ENCODE measurements around the gene SLC39A10.
"Not testable (repeated sequence)": the region's sequence is repeated elsewhere in the genome, so short reads cannot be mapped to it uniquely, and the experiment has no call there.

The SLC39A10 gene, protein sequence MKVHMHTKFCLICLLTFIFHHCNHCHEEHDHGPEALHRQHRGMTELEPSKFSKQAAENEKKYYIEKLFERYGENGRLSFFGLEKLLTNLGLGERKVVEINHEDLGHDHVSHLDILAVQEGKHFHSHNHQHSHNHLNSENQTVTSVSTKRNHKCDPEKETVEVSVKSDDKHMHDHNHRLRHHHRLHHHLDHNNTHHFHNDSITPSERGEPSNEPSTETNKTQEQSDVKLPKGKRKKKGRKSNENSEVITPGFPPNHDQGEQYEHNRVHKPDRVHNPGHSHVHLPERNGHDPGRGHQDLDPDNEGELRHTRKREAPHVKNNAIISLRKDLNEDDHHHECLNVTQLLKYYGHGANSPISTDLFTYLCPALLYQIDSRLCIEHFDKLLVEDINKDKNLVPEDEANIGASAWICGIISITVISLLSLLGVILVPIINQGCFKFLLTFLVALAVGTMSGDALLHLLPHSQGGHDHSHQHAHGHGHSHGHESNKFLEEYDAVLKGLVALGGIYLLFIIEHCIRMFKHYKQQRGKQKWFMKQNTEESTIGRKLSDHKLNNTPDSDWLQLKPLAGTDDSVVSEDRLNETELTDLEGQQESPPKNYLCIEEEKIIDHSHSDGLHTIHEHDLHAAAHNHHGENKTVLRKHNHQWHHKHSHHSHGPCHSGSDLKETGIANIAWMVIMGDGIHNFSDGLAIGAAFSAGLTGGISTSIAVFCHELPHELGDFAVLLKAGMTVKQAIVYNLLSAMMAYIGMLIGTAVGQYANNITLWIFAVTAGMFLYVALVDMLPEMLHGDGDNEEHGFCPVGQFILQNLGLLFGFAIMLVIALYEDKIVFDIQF

DNA sequence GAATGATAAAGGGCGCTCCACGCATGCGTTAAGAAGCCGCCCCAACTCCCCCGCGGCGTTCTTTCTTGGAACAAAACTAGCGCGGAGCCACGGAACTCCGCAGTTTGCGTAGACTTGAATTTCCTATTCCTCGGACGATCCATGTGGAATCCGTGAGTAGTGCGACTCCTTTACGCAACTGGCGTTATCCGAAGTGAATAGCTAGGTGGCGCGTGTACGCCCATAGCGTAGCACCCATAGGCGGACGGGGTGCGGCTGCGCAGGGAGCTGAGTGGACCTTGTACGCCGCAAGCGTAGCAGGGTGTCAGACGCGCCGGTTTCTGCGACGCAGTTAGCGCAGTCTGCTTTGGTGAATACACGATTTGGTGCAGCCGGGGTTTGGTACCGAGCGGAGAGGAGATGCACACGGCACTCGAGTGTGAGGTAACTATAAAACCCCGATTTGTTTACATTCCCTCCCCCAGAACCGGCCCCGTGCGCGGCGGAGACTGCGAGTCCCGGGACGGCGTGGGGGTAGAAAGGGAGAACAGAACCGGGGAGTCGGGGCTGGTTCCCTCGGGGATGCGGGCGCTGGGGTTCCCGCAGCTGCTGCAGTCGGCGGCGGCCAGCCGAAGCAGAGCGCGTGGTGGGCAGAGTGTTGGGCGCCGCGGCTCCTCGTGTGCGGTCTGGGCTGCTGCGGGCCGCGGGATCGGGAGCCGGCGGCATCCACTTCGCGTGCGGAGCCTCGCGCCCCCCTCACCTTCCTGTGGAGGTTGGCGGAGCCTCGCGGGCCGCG lies at the start of gene SLC39A10:
TSS of gene SLC39A10 (plus strand) at position 368 of the 775 bp plus-strand sequence. CDS start 22,817 bp downstream, outside the sequence.
- DNase-seq: peak; percentile 99

DNA sequence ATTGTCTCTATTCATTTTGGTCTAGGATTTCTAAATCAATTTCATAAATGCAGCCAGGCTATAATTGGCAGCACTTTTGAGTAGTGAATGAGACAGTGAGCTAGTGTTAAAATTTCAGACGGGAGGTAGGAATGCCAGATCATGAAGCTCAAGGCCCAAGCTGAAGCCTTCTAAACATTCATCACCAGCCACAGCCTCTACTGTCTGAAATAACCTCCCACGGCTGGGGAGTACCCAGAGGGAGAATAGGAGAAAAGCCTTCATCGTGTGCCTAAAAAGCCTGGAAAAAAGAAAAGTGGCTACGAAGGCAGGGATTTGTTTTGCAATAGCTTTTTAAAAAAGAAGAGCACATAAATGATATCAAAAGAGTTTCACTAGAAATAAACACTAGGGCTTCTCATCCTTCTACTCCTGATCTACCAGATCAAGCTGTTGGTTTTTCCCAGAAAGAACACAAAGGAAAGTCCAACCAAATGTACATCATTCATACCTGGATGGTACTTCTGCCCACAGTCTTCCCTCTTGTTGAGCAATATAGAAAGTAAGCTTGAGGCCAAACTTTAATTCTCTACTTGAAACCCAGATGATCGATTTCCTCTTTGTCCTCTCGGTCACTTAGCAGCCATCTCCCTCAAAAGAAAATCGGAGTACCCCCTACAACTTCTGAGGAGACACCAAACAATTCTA lies 48.1 kb upstream of the SLC39A10 start:
- DNase-seq: no peak

DNA sequence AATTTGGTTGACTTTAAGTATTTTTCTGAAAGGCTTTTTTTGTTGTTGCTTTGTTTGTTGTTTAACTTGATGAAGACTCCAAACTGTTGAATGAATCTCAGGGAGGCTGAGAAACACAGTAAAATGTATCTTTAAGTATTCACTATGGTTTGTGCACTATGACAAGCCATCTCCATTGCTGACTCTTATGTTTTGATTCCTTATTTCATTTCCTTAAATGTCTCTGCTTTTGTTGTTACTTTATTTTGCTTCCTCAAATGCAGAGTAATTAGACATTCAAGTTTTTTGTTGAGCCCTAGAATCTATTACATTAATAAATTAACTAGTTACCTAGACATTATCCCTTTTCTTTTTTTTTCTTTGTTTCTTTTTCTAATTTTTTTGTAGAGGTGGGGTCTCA lies 46.3 kb upstream of the SLC39A10 start:
- no peak for DNase-seq

DNA sequence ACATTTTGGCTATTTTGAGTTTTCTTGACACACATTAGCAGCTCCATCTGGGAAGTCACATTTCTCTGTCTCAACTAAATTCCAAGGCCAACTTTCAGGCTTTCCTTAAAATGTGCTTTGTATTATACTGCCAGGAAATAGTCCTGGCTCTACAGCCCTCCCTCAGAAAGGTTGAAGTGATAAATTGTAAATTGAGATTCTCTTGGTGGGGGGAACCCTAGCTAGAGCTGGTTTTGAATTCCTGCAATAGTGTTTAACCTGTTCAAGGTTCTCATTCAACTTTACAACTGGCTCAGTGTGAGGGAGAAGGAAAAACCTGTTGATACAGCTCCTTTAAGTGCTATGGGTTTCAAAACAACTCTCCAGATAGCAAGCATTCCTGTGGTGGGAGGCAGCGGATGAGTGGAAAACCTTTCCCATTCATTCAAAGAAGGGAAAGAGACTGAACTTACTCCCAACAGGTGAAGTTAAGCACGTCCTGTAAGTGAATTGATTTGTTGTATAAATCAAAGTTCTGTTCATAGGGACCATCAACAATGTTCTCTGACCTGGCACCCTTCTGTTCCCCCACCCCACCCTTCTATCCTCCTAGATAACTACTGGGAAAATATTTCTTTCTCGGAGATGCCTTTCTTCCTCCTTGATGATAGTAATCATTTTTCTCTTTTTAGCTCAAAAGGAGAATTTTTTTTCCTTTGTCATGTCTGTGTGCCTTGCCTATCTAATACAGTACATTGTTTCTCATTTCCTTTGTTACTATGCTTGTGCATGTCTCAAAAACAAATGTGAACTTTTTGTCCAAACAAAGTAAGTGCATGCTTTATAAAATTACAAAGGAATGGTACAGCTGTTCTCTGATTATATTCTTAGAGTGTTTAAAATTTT lies 44.2 kb upstream of the SLC39A10 start:
- no peak for DNase-seq

DNA sequence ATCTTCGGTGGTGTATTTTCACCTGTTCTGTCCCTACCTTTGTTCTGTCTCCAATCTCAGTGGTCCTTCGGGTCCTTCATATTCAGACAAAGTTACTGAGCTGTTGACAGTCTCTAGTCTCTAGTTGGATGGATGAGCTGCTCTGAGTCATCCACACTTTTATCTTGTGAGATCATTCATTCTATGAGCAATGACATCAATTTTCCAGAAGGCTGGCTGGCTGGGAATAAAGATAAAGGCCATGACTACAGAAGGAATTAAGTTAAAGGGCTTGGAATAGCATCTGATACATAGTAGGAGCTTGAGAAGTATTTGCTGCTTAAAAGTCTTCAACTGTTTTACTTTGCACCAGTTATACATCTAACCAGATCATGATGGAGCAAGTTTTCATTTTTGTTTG lies 43.1 kb upstream of the SLC39A10 start:
- DNase-seq: no peak

DNA sequence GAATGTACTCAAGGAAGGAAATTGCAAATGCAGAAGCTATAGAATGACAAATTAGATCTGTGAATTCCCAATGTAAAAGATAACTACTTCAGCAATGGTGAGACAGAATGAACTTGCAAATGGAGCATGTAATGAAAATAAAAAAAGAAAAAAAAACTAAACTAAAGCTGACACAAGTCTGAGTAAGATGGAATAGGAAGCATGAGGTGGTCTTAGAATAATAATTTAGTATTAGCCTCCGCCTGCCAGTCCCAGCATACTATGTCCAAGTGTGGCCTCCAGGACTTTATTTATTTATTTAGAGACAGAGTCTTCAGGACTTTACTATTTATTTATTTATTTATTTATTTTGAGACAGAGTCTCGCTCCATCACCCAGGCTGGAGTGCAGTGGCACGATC lies 37.4 kb upstream of the SLC39A10 start:
- DNase-seq: no peak

DNA sequence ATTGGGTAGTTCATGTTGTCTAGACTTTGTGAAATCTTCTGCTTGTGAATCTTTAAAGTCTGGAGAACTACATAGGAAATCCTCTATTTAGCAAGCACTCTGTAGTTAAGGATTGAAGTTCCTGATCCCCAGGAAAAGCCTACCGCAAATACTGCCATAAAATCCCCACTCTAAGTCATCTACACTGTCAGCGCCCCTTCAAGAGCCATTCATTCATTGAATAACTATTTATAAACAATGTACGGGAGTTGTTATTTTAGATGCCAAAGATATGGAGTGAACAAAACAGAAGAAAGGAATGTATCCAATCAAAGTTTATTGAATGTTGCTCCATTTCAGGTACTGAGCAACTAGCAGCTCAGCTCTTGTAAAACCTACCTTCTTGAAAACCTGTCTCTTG lies 36.5 kb upstream of the SLC39A10 start:
- DNase-seq: no peak

DNA sequence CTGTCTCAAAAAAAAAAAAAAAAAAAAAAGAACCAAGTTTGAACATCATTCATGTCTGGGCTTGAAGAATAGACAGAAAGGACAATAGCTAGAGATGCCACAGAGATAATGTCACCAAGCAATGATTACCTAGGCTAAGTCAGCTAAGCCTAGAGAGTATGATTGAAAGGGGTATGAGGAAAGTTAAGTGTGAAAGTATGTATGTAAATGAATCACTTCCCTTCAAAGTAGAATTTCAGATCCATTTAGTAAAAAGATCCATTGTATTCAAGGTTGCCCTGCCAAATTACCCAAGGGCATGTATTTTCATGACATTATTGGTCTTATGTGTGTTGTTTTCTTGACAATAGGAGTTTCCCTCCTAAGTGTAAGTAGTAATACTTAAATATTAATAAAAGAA lies 34.1 kb upstream of the SLC39A10 start:
- no peak for DNase-seq

DNA sequence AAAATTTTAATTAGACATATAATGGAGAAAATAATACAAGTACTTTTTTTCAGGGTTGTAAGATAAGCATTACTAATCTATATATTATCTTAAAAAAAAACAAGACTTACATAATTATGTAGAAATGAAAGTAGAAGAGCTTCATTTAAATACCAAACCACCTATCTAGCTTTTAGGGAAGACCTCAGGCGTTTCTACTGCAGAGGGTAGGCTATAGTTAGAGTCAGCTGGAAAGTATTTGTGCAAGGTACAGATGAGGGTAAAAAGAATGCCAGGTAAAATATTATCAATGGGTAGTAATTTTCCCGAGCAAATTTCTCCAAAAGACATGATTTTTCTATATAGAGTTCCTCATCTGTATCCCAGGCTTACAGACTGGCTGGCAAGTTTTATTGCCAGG lies 30.5 kb upstream of the SLC39A10 start:
- DNase-seq: no peak

DNA sequence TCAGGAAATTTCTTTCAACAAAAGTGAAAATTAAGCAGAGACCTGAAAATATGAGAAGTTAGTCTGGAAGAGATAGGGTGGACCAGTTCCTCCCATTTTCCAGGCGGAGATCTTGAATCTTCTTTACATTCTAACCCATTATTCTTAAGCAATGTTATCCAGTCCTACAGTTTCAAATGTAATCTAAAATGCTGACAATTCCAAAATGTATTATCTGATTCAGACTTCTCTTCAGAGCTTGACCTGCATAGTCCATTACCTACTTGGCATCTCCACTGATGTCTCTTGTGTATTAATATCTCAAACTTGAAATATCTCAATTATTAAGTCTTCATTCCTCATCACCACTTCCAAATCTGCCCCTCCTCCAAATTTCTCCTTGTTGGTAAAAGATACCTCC lies 28.4 kb upstream of the SLC39A10 start:
- no peak for DNase-seq

DNA sequence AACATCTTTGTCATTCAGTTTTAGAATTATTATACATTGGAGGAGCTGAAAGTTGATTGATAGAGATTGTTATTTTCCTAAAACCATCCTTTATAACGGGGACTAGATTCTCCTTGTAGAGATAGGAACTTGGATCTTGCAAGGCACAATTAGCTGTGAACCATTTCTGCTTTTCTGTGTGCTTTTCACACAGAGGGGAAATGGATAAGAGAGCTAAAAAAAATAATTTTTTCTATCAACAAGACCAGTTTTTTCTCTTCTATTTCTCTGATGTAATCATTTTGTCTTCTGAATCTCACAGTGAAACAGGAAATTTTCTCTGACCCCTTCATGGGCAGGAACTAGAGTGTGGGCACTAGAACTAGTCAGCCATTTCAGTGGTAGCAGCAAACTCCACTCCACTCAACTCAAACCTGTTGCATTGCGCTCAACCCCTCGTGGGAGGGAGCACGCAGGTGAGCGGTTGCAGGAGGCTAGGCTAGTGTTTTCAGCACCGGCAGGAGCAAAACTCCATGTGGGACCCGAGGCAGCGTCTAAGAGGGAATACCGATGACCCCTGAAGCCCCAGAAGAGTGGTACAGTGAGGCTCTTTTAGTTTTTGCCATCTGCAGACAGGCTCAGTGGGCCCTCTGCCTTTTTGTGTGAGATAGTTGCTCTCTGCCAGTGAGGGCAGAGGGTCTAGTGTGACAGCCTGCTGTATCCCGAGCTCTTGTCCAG lies 24.0 kb upstream of the SLC39A10 start:
- DNase-seq: no peak

DNA sequence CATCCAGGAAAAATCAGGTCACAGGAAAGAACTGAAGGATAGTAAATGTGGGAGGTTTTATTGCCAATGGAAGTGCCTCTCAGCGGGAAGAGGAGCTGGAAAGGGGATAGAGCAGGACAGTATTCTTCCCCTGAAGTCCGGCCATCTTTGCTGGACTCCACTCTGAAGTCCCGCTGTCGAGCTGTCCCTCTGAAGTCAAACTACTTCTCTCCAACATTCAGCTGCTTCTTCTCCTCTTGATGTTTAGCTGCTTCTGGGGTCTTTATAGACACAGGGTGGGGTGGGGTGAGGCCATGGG lies 23.5 kb upstream of the SLC39A10 start:
- DNase-seq: no peak

DNA sequence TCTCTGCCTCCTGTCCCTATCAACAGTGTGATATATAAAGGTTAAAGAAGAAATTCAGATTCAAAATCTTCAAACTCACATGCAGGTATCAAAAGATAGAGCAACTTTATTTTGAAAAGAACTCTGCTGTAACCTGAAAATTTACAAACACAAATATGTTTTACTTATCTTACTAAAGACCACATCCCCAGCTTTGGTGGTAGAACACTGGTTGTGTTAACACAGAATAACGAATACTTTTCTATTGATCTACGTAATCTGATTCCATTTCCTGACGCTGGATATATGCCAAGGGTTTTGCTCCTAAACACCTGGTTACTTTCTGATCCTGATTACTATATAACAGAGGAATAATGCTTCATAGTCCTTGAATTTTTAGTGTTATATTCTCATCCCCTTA lies 23.1 kb upstream of the SLC39A10 start:
- no peak for DNase-seq

DNA sequence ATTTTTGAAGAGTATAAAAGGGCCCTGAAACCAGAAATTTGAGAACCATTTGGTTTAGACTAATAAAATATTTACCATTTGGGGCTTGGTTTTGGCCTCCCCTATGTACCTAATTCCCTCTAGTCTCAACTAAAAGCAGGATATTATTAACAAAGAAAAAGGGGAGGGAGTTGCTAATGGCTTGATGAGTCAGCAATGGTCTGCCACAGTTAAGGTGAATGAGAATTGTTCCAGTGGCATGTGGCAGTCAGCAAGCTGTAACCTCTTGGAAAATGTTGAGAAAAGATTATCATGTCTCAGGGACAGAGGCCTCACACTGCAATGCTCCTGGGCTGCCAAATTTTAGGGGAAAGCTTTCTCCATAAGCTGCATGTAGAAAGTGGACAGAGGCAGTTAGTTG lies 20.1 kb upstream of the SLC39A10 start:
- DNase-seq: no peak

DNA sequence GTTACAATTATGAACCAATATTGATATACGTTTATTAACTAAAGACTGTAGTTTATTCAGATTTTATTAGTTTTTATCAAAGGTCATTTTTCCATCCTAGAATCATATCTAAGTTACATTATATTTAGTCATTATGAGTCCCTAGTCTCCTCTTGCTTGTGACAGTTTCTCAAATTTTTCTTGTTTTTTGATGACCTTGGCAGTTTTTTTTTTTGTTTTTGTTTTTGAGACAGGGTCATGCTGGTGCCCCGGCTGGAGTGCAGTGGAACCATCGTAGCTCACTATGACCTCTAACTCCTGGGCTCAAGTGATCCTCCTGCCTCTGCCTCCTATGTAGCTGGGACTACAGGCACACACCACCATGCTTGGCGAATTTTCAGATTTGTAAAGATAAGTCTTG lies 18.3 kb upstream of the SLC39A10 start:
- DNase-seq: no peak

DNA sequence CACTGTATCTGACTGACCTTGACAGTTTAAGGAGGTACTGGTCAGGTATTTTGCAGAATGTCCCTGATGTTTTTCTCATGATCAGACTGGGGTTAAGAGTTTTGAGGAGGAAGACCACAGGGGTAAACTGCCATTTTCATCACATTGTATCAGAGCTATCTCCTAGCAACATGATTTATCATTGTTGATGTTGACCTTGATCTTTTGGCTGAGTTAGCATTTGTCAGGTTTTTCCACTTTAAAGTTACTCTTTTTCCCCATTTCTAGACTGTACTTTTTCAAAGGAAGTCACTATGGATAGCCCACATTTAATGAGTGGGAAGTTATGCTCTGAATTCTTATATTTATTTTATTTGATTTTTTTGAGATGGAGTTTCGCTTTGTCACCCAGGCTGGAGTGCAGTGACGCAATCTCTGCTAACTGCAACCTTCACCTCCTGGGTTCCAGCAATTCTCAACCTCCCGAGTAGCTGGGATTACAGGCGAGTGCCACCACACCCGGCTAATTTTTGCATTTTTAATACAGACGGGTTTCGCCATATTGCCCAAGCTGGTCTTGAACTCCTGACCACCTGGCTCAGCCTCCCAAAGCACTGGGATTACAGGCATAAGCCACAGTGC lies 17.7 kb upstream of the SLC39A10 start:
- no peak for DNase-seq

DNA sequence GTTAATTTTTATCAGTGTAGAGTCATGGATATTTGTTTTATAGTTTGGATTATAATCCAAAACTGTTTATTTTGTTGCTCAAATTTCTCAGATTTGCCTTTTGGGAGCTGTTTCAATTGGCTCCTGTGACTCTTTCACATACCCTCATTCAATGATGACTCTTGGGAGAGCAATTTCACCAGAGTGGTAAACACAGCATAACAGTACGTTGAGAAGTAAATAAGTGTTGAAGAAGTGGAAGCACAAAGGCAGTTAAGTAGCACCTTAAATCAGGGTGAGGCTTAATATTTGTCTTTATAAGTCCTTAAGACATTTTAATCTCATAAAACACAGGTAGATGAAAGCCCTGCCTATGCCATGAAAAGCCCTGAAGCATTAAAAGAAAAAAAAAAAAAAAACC lies 17.1 kb upstream of the SLC39A10 start:
- DNase-seq: no peak

DNA sequence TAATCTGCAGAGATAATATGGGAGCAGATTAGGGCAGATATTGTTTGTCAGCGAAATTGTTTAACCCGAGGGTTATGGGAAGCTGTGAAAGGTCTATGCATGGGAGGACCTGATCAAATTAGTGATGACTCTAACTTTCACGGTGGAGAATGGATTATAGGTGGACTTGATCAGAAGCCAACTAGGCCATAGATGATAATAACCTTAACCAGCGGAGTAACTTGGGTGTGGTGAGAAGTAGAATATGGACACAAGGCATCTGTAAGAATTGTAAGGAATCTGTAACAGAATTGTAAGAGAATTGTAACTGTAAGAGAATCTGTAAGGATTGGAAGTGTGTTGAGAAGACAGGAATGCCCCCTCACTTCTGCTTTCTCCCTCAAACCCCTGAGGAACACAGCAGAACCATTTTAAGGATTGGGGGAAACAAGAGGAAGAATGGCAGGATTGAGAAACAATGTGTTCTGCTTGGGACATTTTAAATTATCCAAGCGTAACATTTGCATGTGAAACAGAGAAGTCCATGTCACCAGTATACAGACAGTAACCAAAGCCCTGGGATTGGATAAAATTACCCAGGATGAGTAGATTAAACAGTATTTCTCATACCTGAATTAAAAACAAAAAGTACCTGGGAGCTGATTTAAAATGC lies 14.9 kb upstream of the SLC39A10 start:
- no peak for DNase-seq

DNA sequence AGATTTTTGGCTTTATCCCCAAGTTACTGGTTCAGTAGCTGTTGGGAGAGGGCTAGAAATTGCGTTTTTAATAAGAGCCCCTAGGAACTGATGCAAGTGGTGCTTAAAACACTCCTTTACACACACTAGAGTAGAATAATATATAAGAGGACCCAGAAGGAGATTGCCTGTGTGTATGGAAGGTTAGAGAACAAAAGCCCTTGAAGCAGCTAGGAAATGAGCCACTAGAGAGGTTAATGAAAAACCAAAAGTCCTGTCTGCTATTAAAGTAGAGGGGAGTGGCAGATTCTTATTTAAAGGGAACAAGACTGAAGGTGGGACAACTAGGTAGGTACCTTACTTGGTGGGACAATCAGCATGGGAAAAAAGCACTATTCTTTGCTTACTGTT lies 14.4 kb upstream of the SLC39A10 start:
- no peak for DNase-seq

DNA sequence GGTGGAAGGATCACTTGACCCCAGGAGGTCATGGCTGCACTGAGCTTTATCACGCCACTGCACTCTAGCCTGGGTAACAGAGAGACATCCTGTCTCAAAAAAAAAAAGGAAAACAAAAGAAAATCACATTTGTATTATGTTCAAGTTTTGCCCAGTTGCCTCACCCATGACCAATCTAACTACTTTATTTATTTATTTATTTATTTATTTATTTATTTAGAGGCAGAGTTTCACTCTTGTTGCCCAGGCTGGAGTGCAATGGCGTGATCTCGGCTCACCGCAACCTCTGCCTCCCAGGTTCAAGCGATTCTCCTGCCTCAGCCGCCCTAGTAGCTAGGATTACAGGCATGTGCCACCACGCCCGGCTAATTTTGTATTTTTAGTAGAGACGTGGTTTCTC lies 12.3 kb upstream of the SLC39A10 start:
- not testable (repeated sequence) for DNase-seq
